Activated CD4-positive, alpha-beta T cell treated with anti-CD3 and anti-CD28 coated beads, Interleukin-2, amount 10 ng/mL, durations not matched to agents 24 days and 14 days (primary cell): Measurements from ENCODE around the gene PC. TPM values are rescaled to one million over a fixed set of nuclear protein-coding genes. Genes with fewer than 3 reads are reported as not detected.
"Not testable (repeated sequence)": the region's sequence is repeated elsewhere in the genome, so short reads cannot be mapped to it uniquely, and the experiment has no call there.

Source experiments
- DNase-seq: peaks from one replicate; pipeline ENCODE4 v3.0.0; 2022
- H3K27ac Mint-ChIP-seq: one replicate; pipeline ENCODE4 v1.8.0; 2022; ENCODE audit warnings: mild to moderate bottlenecking, mixed read lengths
- H3K27me3 Mint-ChIP-seq: one replicate; pipeline ENCODE4 v1.8.0; 2022; ENCODE audit warnings: mixed read lengths
- H3K36me3 Mint-ChIP-seq: one replicate; pipeline ENCODE4 v1.8.0; 2022; ENCODE audit warnings: low read depth, mild to moderate bottlenecking, mixed read lengths
- H3K4me1 Mint-ChIP-seq: one replicate; pipeline ENCODE4 v1.8.0; 2021; ENCODE audit warnings: mixed read lengths
- H3K4me3 Mint-ChIP-seq: one replicate; pipeline ENCODE4 v1.8.0; 2022; ENCODE audit warnings: mild to moderate bottlenecking, moderate library complexity, mixed read lengths
- H3K9me3 Mint-ChIP-seq: one replicate; pipeline ENCODE4 v1.8.0; 2021; ENCODE audit warnings: mixed read lengths
- intact Hi-C: fragments of 100-400 bp; cut with micrococcal nuclease; formaldehyde crosslinking; loops from one replicate; pipeline ENCODE4 v1.15.1; 2023
- total RNA-seq: library from RNA; stranded (reverse); gene quantifications from 2 replicates; pipeline ENCODE4 v1.2.3, GENCODE V29; 2022

The PC gene
- total RNA-seq, 1 donor from 2014 or later = 13.1 TPM

DNA sequence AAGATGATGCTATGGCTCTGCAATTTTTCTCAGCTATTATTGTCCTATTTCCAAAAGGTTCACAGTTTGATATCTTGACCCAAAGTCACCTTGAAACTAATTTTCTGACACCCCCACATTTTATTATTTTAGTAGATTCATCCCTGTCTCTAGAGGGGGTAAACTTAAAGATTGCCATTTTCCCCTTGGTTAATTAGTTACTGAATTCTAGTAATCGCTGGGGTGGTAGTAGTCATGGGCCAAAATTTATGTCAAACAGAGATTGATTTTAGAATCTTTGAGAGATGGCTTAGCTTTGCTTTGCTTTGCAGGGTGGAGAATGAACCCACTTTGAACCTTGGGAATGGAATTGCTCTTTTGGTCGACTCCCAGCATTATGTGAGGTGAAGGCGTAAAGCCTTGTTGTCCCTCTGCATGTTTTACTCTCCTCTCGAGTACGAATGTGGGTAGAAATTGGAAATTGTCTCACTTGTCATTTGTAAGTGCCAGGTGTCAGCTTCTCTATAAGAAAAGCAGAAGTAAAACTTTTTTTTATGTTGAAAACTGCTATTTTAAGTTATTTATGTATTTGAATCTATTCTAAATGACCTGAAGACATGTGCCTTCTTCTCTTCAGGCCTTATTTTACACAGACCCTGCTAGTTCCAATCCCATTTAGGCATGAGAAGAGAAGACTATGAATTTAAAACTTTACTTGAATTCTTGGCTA, 157.3 kb downstream of the PC start:
- DNase-seq = no peak
- H3K36me3 Mint-ChIP-seq = no peaks in the 10 kb centered on the region
- H3K4me3 Mint-ChIP-seq = no peak overlapping the region
- H3K4me1 Mint-ChIP-seq = no peaks in the 10 kb centered on the region
- intact Hi-C loops = no loop called here
- no peaks in the 10 kb centered on the region for H3K9me3 Mint-ChIP-seq
- H3K27ac Mint-ChIP-seq = no peak overlapping the region
- no peaks in the 10 kb centered on the region for H3K27me3 Mint-ChIP-seq

- intact Hi-C loops, H3K4me3 Mint-ChIP-seq, H3K4me1 Mint-ChIP-seq, H3K27me3 Mint-ChIP-seq, H3K36me3 Mint-ChIP-seq, DNase-seq, H3K27ac Mint-ChIP-seq, H3K9me3 Mint-ChIP-seq: not testable (repeated sequence)
Observed at GRCh38 chr11:66799815-66800214, 158.4 kb downstream of the PC start.

Other genes starting within 250 kb of the PC start
- 0.88 and 1.6 TPM in 2 replicates for gene SPTBN2, start 229.2 kb downstream of the PC start, total RNA-seq
- 28.5 and 32.9 TPM in 2 replicates for gene RCE1, start 114.9 kb downstream of the PC start, total RNA-seq
- 51.9 and 55.6 TPM in 2 replicates for gene LRFN4, start 101.3 kb downstream of the PC start, total RNA-seq
- not detected in 2 replicates for gene C11orf86, start 16.9 kb upstream of the PC start, total RNA-seq
- gene SYT12, start 64.8 kb upstream of the PC start, total RNA-seq = not detected in 2 replicates
- 0.35 TPM in 1 of 2 replicates, not detected in the other for gene RHOD, start 98.5 kb upstream of the PC start, total RNA-seq
- 102 and 103 TPM in 2 replicates for gene KDM2A, start 160.9 kb upstream of the PC start, total RNA-seq